Measurements from ENCODE around the gene CADPS. TPM values are rescaled to one million over a fixed set of nuclear protein-coding genes. Genes with fewer than 3 reads are reported as not detected.

The CADPS gene
- polyA plus RNA-seq, 1 of the 3 experiments (the other 2 are of a cell fraction) = 5.8 TPM

- no peak for TF ChIP-seq REST (IDR thresholded peaks at IDR 0.05; ENCODE audit: low read depth, low read length)
- TF ChIP-seq SIN3A (IDR thresholded peaks at IDR 0.05; ENCODE audit: borderline replicate concordance, low read depth, low read length) = no peak
- TF ChIP-seq CHD2 (IDR thresholded peaks at IDR 0.05; ENCODE audit: low read length, partially characterized antibody) = no peak
- no peak for TF ChIP-seq ELF1 (IDR thresholded peaks at IDR 0.05)
- TF ChIP-seq NFIC (IDR thresholded peaks at IDR 0.05; ENCODE audit: borderline replicate concordance) = no peak
- TF ChIP-seq RCOR1 (IDR thresholded peaks at IDR 0.05; ENCODE audit: low read length) = no peak
Measured at GRCh38 chr3:62777674-62778073, 97.5 kb downstream of the CADPS start (continued).

DNA sequence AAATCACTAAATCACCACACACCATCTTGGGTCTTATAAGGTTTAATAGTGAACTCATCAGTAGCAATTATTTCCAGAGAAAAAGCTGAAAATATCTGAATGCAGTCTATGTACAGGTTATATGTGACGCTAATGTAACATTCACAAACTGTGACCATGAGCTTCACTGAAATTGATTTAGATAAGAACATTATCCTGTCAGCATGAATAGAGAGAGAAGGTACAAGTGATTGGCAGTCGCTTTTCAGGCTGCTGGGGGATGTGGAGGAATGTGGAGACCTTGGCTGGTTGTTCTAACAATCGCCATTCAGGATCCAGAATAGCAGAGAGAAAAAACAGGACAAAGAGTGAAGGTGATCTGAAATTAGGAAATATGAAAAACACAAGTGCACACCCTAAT lies 98.1 kb downstream of the CADPS start:
- H3K4me1 ChIP-seq (ENCODE audit: control insufficient read depth in 1 of 2, insufficient read depth in 2 of 2, low read depth in 1 of 2, low read length in 1 of 2) = no peaks in the 10 kb centered on the region
- no peaks in the 10 kb centered on the region for H3K36me3 ChIP-seq (replicated peaks in 1 of 2; ENCODE audit: control insufficient read depth in 1 of 2, insufficient read depth in 2 of 2, low read length in 1 of 2)
- H3K9me2 ChIP-seq = no peaks in the 10 kb centered on the region
- H3K9ac ChIP-seq = no peak overlapping the region
- WGBS (ENCODE audit: low lambda C conversion rate) = 79% methylated on average over 3 of the region's 3 CpGs
- TF ChIP-seq RAD21 (IDR thresholded peaks at IDR 0.05; ENCODE audit: low read length) (no peak), CHD2 (IDR thresholded peaks at IDR 0.05; ENCODE audit: low read length, partially characterized antibody) (no peak), YY1 (IDR thresholded peaks at IDR 0.05; ENCODE audit: low read depth) (no peak), MAX (IDR thresholded peaks at IDR 0.05; ENCODE audit: low read depth) (no peak), SIN3A (IDR thresholded peaks at IDR 0.05; ENCODE audit: borderline replicate concordance, low read depth, low read length) (no peak), GATA2 (CRISPR knock-in tag; IDR thresholded peaks at IDR 0.05) (no peak), REST (IDR thresholded peaks at IDR 0.05; ENCODE audit: low read depth, low read length) (no peak), JUND (IDR thresholded peaks at IDR 0.05) (no peak), FOXJ3 (CRISPR knock-in tag; IDR thresholded peaks at IDR 0.05) (no peak), RCOR1 (IDR thresholded peaks at IDR 0.05; ENCODE audit: low read length) (no peak)
- TF ChIP-seq, protein P1, sequence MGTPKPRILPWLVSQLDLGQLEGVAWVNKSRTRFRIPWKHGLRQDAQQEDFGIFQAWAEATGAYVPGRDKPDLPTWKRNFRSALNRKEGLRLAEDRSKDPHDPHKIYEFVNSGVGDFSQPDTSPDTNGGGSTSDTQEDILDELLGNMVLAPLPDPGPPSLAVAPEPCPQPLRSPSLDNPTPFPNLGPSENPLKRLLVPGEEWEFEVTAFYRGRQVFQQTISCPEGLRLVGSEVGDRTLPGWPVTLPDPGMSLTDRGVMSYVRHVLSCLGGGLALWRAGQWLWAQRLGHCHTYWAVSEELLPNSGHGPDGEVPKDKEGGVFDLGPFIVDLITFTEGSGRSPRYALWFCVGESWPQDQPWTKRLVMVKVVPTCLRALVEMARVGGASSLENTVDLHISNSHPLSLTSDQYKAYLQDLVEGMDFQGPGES (IDR thresholded peaks at IDR 0.05; ENCODE audit: low read depth, low read length) = no peak
- H3K4me3 ChIP-seq (ENCODE audit: low read depth in 2 of 2, low read length in 1 of 2) = no peak overlapping the region
- H3K79me2 ChIP-seq (ENCODE audit: insufficient read depth) = no peaks in the 10 kb centered on the region
- no peaks in the 10 kb centered on the region for H3K27me3 ChIP-seq (ENCODE audit: insufficient read depth)
- ChIA-PET CTCF (interaction anchor here (1.1 kb wide), 1 partner anchor 111 kb away, joined by 3 read pairs; no protein-coding TSS in a partner anchor), POLR2A (no interaction called here)
- no peaks in the 10 kb centered on the region for H3K9me3 ChIP-seq
- no peaks in the 10 kb centered on the region for H4K20me1 ChIP-seq (ENCODE audit: insufficient read depth)
- no peak overlapping the region for H3K27ac ChIP-seq (ENCODE audit: low read depth in 2 of 2, low read length in 1 of 2)
- no peak overlapping the region for H3K4me2 ChIP-seq
- no peak overlapping the region for H2AFZ ChIP-seq (ENCODE audit: low read depth)
- no peak for DNase-seq
- no peaks in the 10 kb centered on the region for H3F3A ChIP-seq (replicated peaks; ENCODE audit: insufficient read depth)

Data from SK-N-SH (cell line).